HTR-8/SVneo (cell line): ENCODE measurements around the gene PPM1B.
"Not testable (repeated sequence)": the region's sequence is repeated elsewhere in the genome, so short reads cannot be mapped to it uniquely, and the experiment has no call there.

Source experiments
- DNase-seq: peaks from one replicate; pipeline ENCODE4 v3.0.0; 2011; ENCODE audit warnings: low spot score, mixed read lengths; ENCODE audit not compliant: insufficient read length
- FAIRE-seq: peaks from 2 replicates; lab custom pipeline; 2011; peaks lifted over from hg19 to GRCh38; lab: Jason Lieb, UNC

PPM1B gene

DNA sequence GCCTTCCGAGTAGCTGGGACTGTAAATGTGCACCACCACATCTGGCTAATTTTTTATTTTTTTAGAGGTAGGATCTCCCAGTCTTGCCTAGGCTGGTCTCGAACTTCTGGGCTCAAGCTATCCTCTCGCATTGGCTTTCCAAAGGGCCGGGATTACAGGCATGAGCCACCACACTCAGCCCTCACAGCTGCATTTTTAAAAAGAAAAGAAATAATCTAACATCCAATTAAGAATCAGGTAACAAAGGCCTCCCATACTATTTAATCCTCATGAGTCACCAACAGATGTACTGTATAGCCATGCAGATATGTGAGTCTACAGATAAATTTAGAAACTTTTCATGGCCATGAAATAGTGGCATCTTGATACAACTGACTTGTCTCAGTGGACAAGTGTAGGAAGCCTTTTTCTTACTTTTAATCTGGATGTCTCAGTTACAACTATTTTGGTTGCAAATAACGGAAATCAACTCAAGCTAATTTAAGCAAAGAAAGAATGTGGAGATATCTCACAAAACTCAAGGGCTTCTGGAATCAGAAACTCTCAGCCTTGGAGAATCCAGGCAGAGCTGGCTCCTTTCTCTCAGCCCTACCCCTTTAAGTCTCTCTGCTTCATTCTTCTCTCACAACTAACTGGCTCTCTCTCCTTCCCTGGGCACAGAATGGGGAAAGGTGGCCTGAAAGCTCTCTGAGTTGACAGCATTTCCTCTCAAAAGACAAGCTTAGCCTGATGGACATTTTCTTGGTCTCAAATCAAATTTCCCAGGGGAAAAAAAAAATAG lies 12.8 kb upstream of the PPM1B start:
- FAIRE-seq: no peak

DNA sequence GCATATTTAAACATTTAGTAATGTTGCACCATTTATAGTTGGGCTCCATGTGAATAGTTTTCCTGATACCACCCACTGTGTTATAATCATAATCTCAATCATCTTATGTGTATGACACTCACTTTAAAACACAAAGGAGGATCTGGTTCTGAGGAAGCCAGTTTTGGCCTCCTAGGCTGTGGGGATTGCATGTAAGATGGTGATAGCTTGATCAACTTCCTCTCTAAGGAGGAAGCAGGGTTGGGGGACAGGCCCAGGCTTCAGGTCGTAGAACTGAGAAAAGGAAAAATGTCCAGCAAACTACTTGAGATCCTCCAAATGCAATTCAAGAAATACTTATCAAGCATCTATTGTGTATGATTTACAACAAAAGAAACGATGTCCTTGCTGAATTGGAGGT lies 4.9 kb upstream of the PPM1B start:
- FAIRE-seq: no peak
- DNase-seq: no peak

More for the DNA sequence above, 12.8 kb upstream of the PPM1B start:
- DNase-seq: peak; percentile 19

GRCh38 chr2:44164617-44165016 lies 4.1 kb upstream of the PPM1B start:
- no peak for DNase-seq
- no peak for FAIRE-seq

DNA sequence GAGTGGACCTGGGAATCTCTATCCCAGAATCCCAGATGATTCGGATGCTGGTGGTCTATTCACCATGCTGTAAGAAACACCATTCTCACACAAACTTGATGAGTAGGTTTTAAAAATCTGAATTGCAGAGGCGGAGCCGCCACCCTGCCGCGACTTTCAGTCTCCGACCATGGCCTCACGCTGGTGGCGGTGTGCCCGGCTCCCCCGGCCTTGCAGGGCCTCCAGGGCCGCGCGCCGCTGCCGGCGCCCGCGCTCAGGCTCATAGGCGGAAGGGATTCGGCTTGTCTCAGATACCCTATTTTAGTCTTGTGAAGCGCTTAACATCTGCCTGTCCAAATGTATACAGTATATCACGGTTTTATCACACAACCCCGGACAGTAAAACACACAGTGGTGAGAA lies 2.6 kb upstream of the PPM1B start:
- no peak for FAIRE-seq
- no peak for DNase-seq

DNA sequence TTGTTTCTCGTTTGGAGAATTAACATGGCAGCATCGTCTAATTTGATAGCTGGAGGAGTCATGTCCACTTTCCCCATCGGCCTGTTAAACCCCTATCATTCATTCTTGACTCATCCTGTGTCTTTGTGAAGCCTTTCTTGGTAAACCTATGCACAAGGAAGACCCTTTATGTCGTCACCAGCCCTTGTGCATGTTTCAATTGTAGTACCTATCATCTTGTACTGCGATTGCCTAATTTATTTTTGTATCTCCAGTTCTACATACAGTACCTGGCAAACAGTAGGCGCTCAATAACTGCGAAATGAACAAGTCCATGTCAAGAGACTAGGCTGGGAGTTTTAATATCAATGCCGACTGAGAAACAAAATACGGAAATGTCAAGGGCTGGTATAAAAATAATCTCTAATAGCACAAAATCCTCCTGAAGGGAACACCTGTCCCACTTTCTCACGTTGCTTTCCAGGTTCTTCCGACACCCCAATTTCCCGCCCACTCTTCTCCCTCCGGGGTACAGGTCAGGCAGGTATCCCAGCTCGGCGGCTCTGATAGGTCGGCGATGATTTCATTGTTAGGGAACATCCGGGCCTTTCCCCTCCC lies 1.3 kb upstream of the PPM1B start:
- DNase-seq (no peak), FAIRE-seq (no peak)

GRCh38 chr2:44167908-44168680 lies 581 bp upstream of the PPM1B start:
- DNase-seq (peak; percentile 98), FAIRE-seq (peak; percentile 89)

GRCh38 chr2:44169155-44169898 lies 652 bp downstream of the PPM1B start:
- DNase-seq (no peak), FAIRE-seq (peak; percentile 33)

DNA sequence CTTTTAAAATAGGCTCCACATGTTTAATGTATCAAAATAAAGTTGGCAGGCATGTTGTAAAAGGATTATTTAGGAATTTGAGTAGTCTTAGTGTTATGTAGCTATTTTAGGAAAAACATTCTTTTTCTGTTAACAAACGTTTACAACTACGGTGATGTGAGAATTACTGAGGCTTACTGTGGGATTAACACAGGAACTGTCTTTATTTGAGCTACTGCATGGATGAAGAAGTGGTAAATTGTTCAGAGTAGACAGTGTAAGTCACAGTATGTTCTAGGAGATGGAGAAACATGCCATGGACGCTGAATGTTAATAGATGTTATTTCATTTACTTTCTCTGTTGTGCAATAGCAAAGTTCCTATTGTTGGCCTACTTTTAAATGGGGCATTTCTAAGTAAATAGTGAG lies 1.6 kb downstream of the PPM1B start:
- FAIRE-seq (peak; percentile 42), DNase-seq (no peak)

GRCh38 chr2:44171018-44171417 lies 2.3 kb downstream of the PPM1B start:
- FAIRE-seq: no peak
- DNase-seq: no peak

DNA sequence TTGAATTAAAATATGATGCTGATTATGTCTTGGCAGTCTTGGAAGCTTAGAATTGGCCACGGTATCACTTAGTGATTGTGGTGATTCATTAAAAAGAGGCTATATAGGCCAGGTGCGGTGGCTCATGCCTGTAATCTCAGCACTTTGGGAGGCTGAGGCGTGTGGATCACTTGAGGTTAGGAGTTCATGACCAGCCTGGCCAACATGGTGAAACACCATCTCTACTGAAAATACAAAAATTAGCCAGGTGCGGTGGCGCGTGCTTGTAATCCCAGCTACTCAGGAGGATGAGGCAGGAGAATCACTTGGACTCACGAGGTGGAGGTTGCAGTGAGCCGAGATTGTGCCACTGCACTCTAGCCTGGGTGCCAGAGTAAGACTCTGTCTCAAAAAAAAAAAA lies 2.8 kb downstream of the PPM1B start:
- DNase-seq, FAIRE-seq: not testable (repeated sequence)

GRCh38 chr2:44172576-44172975 lies 3.9 kb downstream of the PPM1B start:
- DNase-seq: no peak
- FAIRE-seq: no peak

- DNase-seq: no peak
Measured at GRCh38 chr2:44178950-44179349, 10.3 kb downstream of the PPM1B start.

GRCh38 chr2:44181648-44182047 lies 13.0 kb downstream of the PPM1B start:
- FAIRE-seq (no peak), DNase-seq (no peak)

More at GRCh38 chr2:44178950-44179349, 10.3 kb downstream of the PPM1B start:
- no peak for FAIRE-seq

DNA sequence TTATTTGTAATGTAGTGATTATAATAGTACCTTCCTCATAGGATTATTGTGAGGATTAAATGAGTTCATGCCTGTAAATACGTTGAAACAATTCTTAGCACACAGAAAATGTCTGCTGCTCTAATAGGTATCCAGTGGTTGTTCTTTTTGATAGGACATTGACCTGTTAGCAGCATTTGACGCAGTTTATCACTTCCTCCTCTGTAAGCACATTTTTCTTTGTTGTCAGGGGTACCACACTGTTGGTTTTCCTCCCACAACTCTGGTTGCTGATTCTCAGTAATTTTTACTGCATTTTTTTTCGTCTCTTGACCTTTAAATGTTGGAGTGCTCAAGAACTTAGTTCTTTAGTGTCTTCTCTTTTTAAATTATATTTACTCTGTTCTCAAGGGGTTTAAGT lies 15.4 kb downstream of the PPM1B start:
- FAIRE-seq: no peak
- DNase-seq: no peak

- FAIRE-seq: no peak
- DNase-seq: no peak
Measured at GRCh38 chr2:44186810-44187209, 18.1 kb downstream of the PPM1B start.

DNA sequence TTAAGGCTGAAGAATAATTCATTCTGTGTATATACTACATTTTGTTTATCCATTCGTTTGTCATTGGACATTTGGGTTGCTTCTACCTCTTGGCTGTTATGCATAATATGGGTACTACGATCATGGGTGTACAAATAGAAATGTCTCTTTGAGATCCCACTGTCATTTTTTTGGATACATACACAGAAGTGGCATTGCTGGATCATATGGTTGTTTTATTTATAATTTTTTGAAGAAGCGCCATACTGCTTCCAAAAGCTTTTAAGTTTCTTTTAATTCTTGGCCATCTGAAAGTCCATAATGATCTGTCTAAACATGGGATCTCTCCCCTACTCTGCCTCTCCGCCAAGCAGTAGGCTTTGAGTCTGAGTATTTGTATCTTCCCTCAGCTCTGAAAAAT lies 18.6 kb downstream of the PPM1B start:
- no peak for FAIRE-seq
- DNase-seq: no peak

DNA sequence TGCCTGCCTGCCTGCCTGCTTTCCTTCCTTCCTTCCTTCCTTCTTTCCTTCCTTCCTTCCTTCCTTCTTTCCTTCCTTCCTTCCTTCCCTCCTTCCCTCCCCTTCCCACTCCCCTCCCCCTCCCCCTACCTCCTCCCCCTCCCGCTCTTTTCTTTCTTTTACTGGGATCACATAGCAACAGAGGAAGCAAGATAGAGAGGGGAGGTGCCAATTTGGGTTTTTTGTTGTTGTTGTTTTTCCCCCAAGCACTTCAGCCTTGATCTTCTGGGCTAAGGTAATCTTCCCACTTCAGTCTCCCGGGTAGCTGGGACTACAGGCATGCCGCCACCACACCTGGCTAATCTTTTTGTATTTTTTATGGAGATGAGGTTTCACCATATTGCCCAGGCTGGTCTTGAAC lies 20.0 kb downstream of the PPM1B start:
- DNase-seq (no peak), FAIRE-seq (no peak)

- FAIRE-seq: no peak
Measured at GRCh38 chr2:44189104-44189503, 20.4 kb downstream of the PPM1B start.

GRCh38 chr2:44190526-44190925 lies 21.9 kb downstream of the PPM1B start:
- FAIRE-seq: no peak
- no peak for DNase-seq

More at GRCh38 chr2:44189104-44189503, 20.4 kb downstream of the PPM1B start:
- DNase-seq: no peak

GRCh38 chr2:44191739-44192138 lies 23.1 kb downstream of the PPM1B start:
- DNase-seq (no peak), FAIRE-seq (no peak)
